MCF 10A (cell line): ENCODE measurements around the gene NUP50. TPM values are rescaled to one million over a fixed set of nuclear protein-coding genes. Genes with fewer than 3 reads are reported as not detected.

ENCODE experiments used
- BruUV-seq: library from RNA; stranded (reverse); fragments of 400-500 nt; replicated peaks from 2 replicates; lab custom pipeline; 2021; lab: Mats Ljungman, UMichigan
- CTCF ChIA-PET: fragments of 300-600 bp; sonication (Branson Sonifier 250); formaldehyde crosslinking; extraction: SDS; loops from one replicate; lab custom pipeline; 2021; ENCODE audit warnings: antibody characterized with exemption, inconsistent platforms; lab: Yijun Ruan, JAX
- POLR2A ChIA-PET: fragments of 300-600, 350-650 bp; sonication (Branson Sonifier 250); formaldehyde crosslinking; extraction: SDS; loops from one replicate; lab custom pipeline; 2020; ENCODE audit warnings: antibody characterized with exemption, inconsistent platforms; lab: Yijun Ruan, JAX
- DNase-seq: peaks from one replicate; pipeline ENCODE4 v3.0.0-alpha.2; 2018; ENCODE audit not compliant: unreplicated experiment
- H3K27ac Mint-ChIP-seq: one replicate; pipeline ENCODE4 v1.8.0; 2022; ENCODE audit warnings: mild to moderate bottlenecking, low read depth, mixed read lengths; ENCODE audit not compliant: unreplicated experiment
- H3K27me3 Mint-ChIP-seq: one replicate; pipeline ENCODE4 v1.8.0; 2022; ENCODE audit warnings: mixed read lengths; ENCODE audit not compliant: insufficient read depth, unreplicated experiment
- H3K36me3 Mint-ChIP-seq: one replicate; pipeline ENCODE4 v1.8.0; 2022; ENCODE audit warnings: mild to moderate bottlenecking, moderate library complexity, mixed read lengths; ENCODE audit not compliant: insufficient read depth, unreplicated experiment
- H3K4me1 Mint-ChIP-seq: one replicate; pipeline ENCODE4 v1.8.0; 2022; ENCODE audit warnings: mixed read lengths; ENCODE audit not compliant: insufficient read depth, unreplicated experiment
- H3K4me3 Mint-ChIP-seq: one replicate; pipeline ENCODE4 v1.8.0; 2022; ENCODE audit warnings: mild to moderate bottlenecking, moderate library complexity, mixed read lengths; ENCODE audit not compliant: unreplicated experiment
- H3K9me3 Mint-ChIP-seq: one replicate; pipeline ENCODE4 v1.8.0; 2022; ENCODE audit warnings: mixed read lengths; ENCODE audit not compliant: unreplicated experiment
- CTCF ChIP-seq: fragments of 200-600 bp; IDR thresholded peaks from one replicate; pipeline ENCODE4 v1.8.0; 2022; ENCODE audit warnings: antibody characterized with exemption, mild to moderate bottlenecking; ENCODE audit not compliant: unreplicated experiment
- intact Hi-C: fragments of 100-400 bp; cut with micrococcal nuclease; formaldehyde crosslinking; loops from 2 replicates; pipeline ENCODE4 v1.14.1; 2022
- total RNA-seq: library from RNA; stranded (reverse); gene quantifications from 2 replicates; pipeline ENCODE4 v1.2.3, GENCODE V29; 2022

NUP50 gene
- total RNA-seq, 1 experiment from 2014 or later, result 70.3 TPM

- CTCF ChIA-PET, result interaction anchor here (0.6 to 1.3 kb wide), 4 partner anchors 9 to 92 kb away, joined by 3 to 5 read pairs (median 4); no protein-coding TSS in a partner anchor
- H3K36me3 Mint-ChIP-seq, result peaks cover 56% of the 10 kb centered on the region
- BruUV-seq, result no TSS peak
- no peak for TF ChIP-seq CTCF
- H3K4me1 Mint-ChIP-seq, result peaks cover 20% of the 10 kb centered on the region
- H3K9me3 Mint-ChIP-seq, result no peaks in the 10 kb centered on the region
- DNase-seq, result no peak
- POLR2A ChIA-PET, result interaction anchor here (0.8 to 2.4 kb wide), 5 partner anchors 8 to 15 kb away, joined by 3 to 7 read pairs (median 4); partner anchors contain the start of gene NUP50
- H3K4me3 Mint-ChIP-seq, result no peak overlapping the region
- intact Hi-C loops, result no loop called here
- H3K27ac Mint-ChIP-seq, result peak overlapping the region; percentile 54
- no peaks in the 10 kb centered on the region for H3K27me3 Mint-ChIP-seq
Measured at GRCh38 chr22:45150139-45150538, 13.6 kb upstream of the NUP50 start.

- ChIA-PET CTCF (no interaction called here), POLR2A (interaction anchor here (2.5 kb wide), 1 partner anchor 14 kb away, joined by 6 read pairs; no protein-coding TSS in a partner anchor)
- Mint-ChIP-seq H3K4me1 (peaks cover 23% of the 10 kb centered on the region), H3K27ac (peak overlapping the region; percentile 71), H3K27me3 (no peaks in the 10 kb centered on the region), H3K36me3 (peaks cover 68% of the 10 kb centered on the region), H3K4me3 (no peak overlapping the region), H3K9me3 (no peaks in the 10 kb centered on the region)
- intact Hi-C loops, result no loop called here
- BruUV-seq, result no TSS peak
- no peak for DNase-seq
- TF ChIP-seq CTCF, result no peak
Measured at GRCh38 chr22:45151503-45151902, 12.2 kb upstream of the NUP50 start.

GRCh38 chr22:45154383-45154782, 9.3 kb upstream of the NUP50 start:
- CTCF ChIA-PET, result no interaction called here
- H3K9me3 Mint-ChIP-seq, result no peaks in the 10 kb centered on the region

More at GRCh38 chr22:45154383-45154782, 9.3 kb upstream of the NUP50 start:
- no peaks in the 10 kb centered on the region for H3K27me3 Mint-ChIP-seq
- peaks cover 79% of the 10 kb centered on the region for H3K36me3 Mint-ChIP-seq
- H3K4me1 Mint-ChIP-seq, result peaks cover 44% of the 10 kb centered on the region
- H3K4me3 Mint-ChIP-seq, result no peak overlapping the region
- intact Hi-C loops, result no loop called here
- no TSS peak for BruUV-seq
- DNase-seq, result no peak
- POLR2A ChIA-PET, result interaction anchor here (0.7 kb wide), 1 partner anchor 9 kb away, joined by 3 read pairs; the partner anchor contains the start of gene NUP50
- no peak for TF ChIP-seq CTCF
- H3K27ac Mint-ChIP-seq, result peak overlapping the region; percentile 55
